ENCODE results near the gene JAK3.

Gene JAK3

DNA sequence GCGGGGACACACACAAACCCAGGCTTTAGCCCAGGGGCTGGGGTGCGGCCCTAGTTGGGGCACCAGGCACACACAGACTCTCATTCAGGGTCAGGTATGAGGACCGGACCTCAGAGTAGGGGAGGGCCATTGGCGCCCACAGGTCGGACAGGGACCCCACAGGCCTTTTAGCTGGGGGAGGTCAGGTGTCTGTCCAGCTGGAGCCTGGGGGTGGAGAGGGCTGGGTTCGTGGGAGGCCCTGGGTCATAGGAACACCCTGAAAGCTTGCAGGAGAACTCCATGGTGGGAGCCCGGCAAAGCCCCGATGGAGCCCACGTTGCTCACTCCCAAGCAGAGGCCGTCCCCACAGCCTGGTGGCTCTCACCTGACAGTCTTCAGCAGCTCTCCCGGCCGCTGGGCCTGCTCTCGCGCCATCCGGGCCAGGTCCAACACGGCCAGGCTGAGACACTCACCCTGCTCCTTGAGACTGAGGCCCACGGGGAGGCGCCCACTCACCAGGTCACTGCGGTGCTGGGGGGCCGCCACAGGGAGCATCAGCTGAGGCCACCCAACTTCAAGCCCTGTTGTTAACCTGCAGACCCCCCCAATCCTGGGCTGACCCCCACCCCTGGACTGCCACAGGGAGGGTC lies 5.0 kb downstream of the JAK3 start:
- Histone ChIP-seq H3K4me3 (ENCODE audit: low read length) (no peak overlapping the region), H3K36me3 (ENCODE audit: control insufficient read depth, insufficient read depth, low read length) (peaks cover 2% of the 10 kb centered on the region), H3K4me1 (ENCODE audit: control insufficient read depth, insufficient read depth, low read length) (no peaks in the 10 kb centered on the region), H3K9ac (ENCODE audit: low read length) (no peak overlapping the region), H3K27me3 (ENCODE audit: control insufficient read depth, insufficient read depth, low read length) (peaks cover 5% of the 10 kb centered on the region), H3K27ac (ENCODE audit: low read depth, low read length) (no peak overlapping the region)

DNA sequence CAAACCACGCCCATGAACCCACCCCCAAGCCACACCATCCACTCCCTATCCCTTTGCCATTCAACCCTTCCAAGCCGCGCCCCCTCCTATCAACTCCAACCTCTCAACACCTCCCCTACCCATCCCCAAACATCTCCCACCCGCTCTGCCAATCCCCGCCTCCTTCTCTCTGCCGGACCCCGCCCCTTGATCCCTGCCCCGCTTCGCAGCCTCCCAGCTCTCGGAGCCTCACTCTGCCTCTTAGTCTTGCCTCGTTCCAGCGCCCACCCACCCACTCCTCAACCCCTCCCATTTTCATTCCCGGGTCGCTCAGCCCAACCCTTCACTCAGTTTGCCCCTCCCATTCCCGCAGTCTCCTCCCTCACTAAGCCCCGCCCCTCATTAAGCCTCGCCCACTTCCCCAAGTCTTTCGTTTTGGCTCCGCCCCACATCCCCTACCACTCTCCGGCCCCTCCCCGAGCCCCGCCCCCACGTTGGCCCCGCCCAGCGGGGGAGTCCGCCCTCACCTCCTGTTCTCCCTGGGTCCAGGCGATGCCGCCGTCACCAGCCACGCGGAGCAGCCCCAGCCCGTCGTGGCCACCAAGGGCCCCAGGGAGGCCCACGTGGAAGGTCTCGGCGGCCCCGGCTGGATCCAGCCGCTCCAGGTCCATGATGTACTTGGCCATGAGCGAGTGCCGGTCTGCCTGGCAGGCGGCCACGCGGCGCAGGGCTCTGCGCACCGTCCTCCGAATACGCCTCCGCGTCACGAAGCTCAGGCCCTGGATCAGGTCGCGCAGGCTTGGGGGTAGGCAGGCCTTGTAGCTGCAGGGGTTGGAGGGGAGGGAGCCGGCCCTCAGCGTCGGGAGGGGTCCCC lies 5.7 kb downstream of the JAK3 start:
- H3K27me3 ChIP-seq (ENCODE audit: control insufficient read depth, insufficient read depth, low read length), result peaks cover 5% of the 10 kb centered on the region
- peak overlapping the region; percentile 34 for H3K4me3 ChIP-seq (ENCODE audit: low read length)
- H3K36me3 ChIP-seq (ENCODE audit: control insufficient read depth, insufficient read depth, low read length), result peaks cover 2% of the 10 kb centered on the region
- no peaks in the 10 kb centered on the region for H3K4me1 ChIP-seq (ENCODE audit: control insufficient read depth, insufficient read depth, low read length)
- H3K9ac ChIP-seq (ENCODE audit: low read length), result no peak overlapping the region
- no peak overlapping the region for H3K27ac ChIP-seq (ENCODE audit: low read depth, low read length)

DNA sequence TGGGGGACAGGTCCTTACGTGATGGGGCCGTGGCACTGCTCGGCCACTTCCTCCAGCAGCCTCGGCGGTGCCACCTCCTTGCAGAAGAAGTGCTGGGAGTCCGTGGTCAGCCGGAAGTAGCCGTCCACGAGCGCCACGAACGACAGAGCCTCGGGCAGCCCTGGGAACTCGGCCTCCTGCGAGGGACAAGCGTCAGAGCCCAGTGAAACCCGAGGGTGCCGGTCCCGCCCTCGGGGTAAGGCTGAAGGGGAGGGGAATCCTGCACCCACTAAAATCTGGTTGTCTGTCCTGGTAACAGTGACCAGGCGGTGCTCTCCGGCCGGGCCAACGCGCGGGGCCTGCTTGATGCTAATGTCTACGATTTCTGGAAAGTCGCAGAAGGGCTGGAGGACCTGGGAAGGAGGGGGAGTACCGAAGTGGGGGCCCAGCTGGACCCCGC lies 6.4 kb downstream of the JAK3 start:
- Histone ChIP-seq H3K4me3 (ENCODE audit: low read length) (no peak overlapping the region), H3K27ac (ENCODE audit: low read depth, low read length) (no peak overlapping the region), H3K27me3 (ENCODE audit: control insufficient read depth, insufficient read depth, low read length) (peaks cover 5% of the 10 kb centered on the region), H3K4me1 (ENCODE audit: control insufficient read depth, insufficient read depth, low read length) (no peaks in the 10 kb centered on the region), H3K9ac (ENCODE audit: low read length) (no peak overlapping the region), H3K36me3 (ENCODE audit: control insufficient read depth, insufficient read depth, low read length) (peaks cover 2% of the 10 kb centered on the region)

DNA sequence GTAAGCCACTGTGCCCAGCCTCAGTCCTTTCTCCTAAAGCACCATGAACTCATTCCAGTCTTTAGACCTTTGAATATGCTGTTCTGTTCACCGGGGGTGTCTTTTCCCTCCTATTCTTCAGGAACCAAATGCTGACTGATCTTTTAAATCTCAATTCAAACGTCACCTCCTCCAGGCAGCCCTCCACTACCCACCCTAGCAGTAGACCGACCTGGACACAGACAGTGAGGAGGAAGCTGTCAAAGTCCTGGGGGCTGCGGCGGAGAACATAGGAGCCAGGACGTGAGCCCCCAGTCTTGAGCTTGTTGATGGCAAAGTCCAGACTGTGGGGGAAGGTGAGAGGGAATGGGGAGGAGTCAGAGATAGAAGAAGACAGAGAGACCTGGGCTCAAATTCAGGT lies 7.8 kb downstream of the JAK3 start:
- Histone ChIP-seq H3K27ac (ENCODE audit: low read depth, low read length) (no peak overlapping the region), H3K36me3 (ENCODE audit: control insufficient read depth, insufficient read depth, low read length) (peaks cover 2% of the 10 kb centered on the region), H3K4me1 (ENCODE audit: control insufficient read depth, insufficient read depth, low read length) (no peaks in the 10 kb centered on the region), H3K9ac (ENCODE audit: low read length) (no peak overlapping the region), H3K27me3 (ENCODE audit: control insufficient read depth, insufficient read depth, low read length) (peaks cover 5% of the 10 kb centered on the region), H3K4me3 (ENCODE audit: low read length) (no peak overlapping the region)

DNA sequence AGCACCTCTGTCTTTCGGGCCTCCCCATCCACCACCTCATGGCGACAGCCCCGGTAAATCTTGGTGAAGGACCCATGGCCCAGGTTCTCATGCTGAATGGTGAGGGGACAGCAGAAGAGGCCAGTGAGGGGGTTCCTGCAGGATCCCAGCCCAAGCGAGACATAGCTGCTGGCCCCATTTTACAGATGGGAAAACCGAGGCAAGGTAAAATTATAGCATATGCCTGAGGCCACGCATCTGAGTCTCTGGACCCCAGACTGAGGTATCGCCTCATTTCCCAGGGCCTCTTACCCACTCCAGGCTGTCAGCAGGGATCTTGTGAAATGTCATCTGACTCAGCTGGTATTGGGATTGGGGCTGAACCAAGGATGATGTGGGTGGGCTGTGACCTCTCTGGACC lies 9.8 kb downstream of the JAK3 start:
- H3K4me3 ChIP-seq (ENCODE audit: low read length), result no peak overlapping the region
- H3K9ac ChIP-seq (ENCODE audit: low read length), result no peak overlapping the region
- peaks cover 5% of the 10 kb centered on the region for H3K27me3 ChIP-seq (ENCODE audit: control insufficient read depth, insufficient read depth, low read length)
- H3K36me3 ChIP-seq (ENCODE audit: control insufficient read depth, insufficient read depth, low read length), result peaks cover 2% of the 10 kb centered on the region
- no peaks in the 10 kb centered on the region for H3K4me1 ChIP-seq (ENCODE audit: control insufficient read depth, insufficient read depth, low read length)
- H3K27ac ChIP-seq (ENCODE audit: low read depth, low read length), result no peak overlapping the region

DNA sequence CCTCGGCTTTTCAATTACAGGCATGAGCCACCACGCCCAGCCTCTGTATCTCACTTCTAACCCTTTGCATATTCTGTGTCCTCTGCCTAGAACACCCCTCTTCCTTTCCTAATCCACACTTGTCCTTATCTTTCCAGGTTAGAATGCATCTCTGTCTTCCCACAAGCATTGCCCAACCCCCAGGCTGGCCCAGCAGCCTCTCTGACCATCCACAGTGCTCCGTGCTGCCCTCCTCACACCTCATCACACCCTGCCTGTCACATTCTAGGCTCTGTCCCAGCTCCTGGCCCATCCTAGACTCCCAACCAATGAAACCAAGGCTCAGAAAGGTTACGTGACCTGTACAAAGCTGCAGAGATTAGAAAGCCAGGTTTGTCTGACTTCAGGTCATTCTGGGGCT lies 11.3 kb downstream of the JAK3 start:
- Histone ChIP-seq H3K36me3 (ENCODE audit: control insufficient read depth, insufficient read depth, low read length) (peaks cover 2% of the 10 kb centered on the region), H3K4me1 (ENCODE audit: control insufficient read depth, insufficient read depth, low read length) (no peaks in the 10 kb centered on the region), H3K9ac (ENCODE audit: low read length) (no peak overlapping the region), H3K27ac (ENCODE audit: low read depth, low read length) (no peak overlapping the region), H3K4me3 (ENCODE audit: low read length) (no peak overlapping the region), H3K27me3 (ENCODE audit: control insufficient read depth, insufficient read depth, low read length) (peaks cover 5% of the 10 kb centered on the region)

DNA sequence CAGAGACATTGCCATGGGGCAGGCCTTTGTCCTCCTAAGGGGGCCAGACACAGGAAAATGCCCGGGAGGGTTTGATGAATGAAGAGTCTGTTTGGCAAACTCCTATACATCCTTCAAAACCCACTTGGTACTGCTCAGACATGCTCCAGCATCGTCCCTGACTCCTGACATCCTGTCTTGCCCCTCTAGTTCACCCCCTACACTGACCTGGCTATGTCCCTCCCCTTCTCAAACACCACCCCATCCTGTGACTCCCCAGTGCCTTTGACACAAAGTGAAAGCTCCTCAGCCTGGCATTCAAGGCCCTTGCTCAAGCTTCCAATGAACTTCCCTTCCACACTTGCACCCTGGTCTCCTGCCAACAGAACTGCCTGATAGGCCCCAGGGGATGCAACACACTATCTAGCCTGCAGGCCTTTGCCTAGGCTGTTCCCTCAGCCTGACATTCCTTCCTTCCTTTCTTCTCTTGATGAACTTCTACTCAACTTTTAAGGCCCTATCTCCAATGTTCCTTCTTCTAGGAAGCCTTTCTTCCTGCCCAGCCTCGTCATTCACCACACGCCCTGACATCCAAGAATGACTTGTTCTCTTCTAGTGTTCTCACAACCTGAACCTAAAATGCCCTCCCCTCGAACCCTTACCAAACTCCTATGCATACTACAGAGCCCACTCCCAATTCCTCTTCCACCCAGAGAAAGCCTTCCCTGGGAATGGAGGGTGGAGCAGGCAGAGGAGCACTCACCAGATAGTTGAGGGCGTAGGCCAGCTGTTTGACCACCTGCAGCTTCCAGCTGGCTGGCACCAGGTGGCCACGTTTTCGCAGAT lies 12.4 kb downstream of the JAK3 start:
- Histone ChIP-seq H3K4me3 (ENCODE audit: low read length) (no peak overlapping the region), H3K27ac (ENCODE audit: low read depth, low read length) (no peak overlapping the region), H3K27me3 (ENCODE audit: control insufficient read depth, insufficient read depth, low read length) (no peaks in the 10 kb centered on the region), H3K36me3 (ENCODE audit: control insufficient read depth, insufficient read depth, low read length) (peaks cover 2% of the 10 kb centered on the region), H3K9ac (ENCODE audit: low read length) (no peak overlapping the region), H3K4me1 (ENCODE audit: control insufficient read depth, insufficient read depth, low read length) (no peaks in the 10 kb centered on the region)

DNA sequence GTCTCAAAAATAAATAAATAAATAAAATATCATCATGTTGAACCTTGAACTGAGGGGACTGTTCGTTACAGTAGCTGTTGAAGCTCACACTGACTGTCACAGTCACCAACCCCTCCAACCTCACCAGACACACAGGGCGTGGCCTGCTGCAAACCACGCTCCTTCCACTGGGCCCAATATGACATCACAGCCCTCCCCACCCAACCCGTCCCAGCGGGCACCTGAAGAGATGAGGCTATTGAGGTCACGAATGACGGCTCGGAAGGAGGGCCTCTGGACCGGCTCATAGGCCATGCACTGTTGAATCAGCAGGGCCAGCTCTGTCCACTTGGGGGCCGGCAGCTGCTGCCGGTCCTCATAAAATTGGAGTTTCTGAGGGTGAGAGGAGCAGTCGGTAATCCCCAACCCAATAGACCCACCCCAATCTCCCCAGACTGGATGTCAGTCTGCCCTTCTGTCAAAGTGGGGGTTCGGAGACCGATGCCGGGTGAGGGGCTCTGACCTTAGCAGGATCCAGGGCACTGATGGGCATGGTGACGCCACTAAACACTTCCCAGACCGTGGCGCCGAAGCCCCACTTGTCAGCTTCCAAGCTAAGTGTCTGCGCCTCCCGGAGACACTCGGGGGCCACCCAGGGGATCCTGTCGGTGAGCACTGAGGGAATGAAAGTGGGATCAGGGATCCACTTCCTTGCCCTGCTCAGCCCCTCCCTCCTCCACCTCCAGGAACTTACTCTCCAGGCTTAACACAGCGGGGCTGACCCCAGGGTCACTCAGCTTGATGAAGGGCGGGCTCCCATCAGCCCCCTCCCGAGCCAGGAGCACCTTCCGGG lies 13.2 kb downstream of the JAK3 start:
- no peak overlapping the region for H3K4me3 ChIP-seq (ENCODE audit: low read length)
- no peaks in the 10 kb centered on the region for H3K27me3 ChIP-seq (ENCODE audit: control insufficient read depth, insufficient read depth, low read length)
- no peak overlapping the region for H3K9ac ChIP-seq (ENCODE audit: low read length)
- no peaks in the 10 kb centered on the region for H3K4me1 ChIP-seq (ENCODE audit: control insufficient read depth, insufficient read depth, low read length)
- H3K27ac ChIP-seq (ENCODE audit: low read depth, low read length), result no peak overlapping the region
- peaks cover 2% of the 10 kb centered on the region for H3K36me3 ChIP-seq (ENCODE audit: control insufficient read depth, insufficient read depth, low read length)

DNA sequence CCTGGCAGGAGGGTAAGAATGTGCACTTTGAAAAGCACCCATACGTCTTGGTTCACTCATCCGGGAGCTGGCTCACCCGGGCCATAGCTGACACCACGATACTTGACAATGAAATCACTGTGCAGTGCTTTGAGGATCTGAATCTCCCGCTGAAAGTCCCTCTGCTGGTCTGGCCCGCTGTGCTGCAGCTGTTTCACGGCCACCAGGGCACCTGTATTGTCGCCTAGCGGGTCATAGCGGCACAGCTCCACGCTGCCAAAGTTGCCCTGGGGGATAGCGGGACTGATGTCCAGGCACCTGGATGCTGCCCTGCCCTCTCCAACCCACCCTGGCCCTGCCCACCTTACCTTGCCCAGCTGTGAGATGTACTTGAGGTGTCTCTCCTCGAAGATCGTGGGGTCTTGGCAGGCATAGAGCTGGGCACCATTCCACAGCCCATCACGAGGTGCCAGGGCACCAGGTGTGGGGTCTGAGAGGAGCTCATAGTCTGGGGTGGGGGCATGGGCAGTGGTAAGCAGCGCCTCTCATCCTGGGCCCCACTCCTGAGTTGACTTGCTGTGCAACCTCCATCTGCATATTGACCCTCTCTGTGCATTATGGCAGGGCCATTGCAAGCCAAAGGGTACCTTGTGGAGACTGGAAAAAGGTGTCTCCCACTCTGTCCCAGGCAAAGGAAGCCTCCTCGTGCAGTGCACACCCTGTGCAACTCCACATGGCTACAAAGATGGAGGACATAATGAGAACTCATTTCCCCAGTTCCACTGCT lies 15.2 kb downstream of the JAK3 start:
- no peak overlapping the region for H3K27ac ChIP-seq (ENCODE audit: low read depth, low read length)
- H3K4me1 ChIP-seq (ENCODE audit: control insufficient read depth, insufficient read depth, low read length), result no peaks in the 10 kb centered on the region
- no peak overlapping the region for H3K9ac ChIP-seq (ENCODE audit: low read length)
- H3K27me3 ChIP-seq (ENCODE audit: control insufficient read depth, insufficient read depth, low read length), result no peaks in the 10 kb centered on the region
- no peak overlapping the region for H3K4me3 ChIP-seq (ENCODE audit: low read length)
- H3K36me3 ChIP-seq (ENCODE audit: control insufficient read depth, insufficient read depth, low read length), result no peaks in the 10 kb centered on the region

DNA sequence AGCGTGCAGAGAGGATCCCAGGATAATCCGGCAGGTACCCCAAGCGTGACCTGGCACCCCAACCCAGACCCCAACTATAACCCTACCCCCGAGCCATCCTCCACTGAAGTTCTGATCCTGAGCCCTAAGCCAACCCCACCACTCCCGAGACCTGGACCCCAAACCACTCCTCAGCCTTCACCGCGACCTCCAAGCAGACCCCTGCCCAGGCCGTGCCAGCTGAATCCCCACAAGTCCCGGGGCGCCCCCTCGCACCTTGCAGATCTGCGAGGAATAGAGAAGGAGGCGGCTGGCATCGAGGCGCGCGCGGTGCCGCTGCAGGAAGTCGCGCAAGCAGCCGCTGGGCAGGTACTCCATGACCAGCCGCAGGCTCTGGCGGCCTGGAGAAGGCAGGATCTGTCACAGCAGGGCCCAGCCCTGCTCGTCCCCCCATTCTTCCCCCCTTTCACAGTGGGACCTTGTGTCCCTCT lies 16.3 kb downstream of the JAK3 start:
- Histone ChIP-seq H3K36me3 (ENCODE audit: control insufficient read depth, insufficient read depth, low read length) (no peaks in the 10 kb centered on the region), H3K9ac (ENCODE audit: low read length) (no peak overlapping the region), H3K27me3 (ENCODE audit: control insufficient read depth, insufficient read depth, low read length) (no peaks in the 10 kb centered on the region), H3K27ac (ENCODE audit: low read depth, low read length) (no peak overlapping the region), H3K4me3 (ENCODE audit: low read length) (peak overlapping the region; percentile 14), H3K4me1 (ENCODE audit: control insufficient read depth, insufficient read depth, low read length) (no peaks in the 10 kb centered on the region)

All from rectal smooth muscle tissue (tissue), 1 donor.